HUES6 (cell line): Measurements from ENCODE around the gene ADAMTS1.
A peak's percentile ranks its signal among the peaks of the same experiment; 100 is the strongest.

Experiments used
- H3K27ac ChIP-seq: 2 replicates; pipeline ENCODE4 v1.7.0; 2013; ENCODE audit warnings: low read depth, mild to moderate bottlenecking, low read length, inconsistent platforms
- H3K27me3 ChIP-seq: 2 replicates; pipeline ENCODE4 v1.6.1; 2013; ENCODE audit warnings: low read length; ENCODE audit not compliant: control insufficient read depth, insufficient read depth
- H3K36me3 ChIP-seq: 2 replicates; pipeline ENCODE4 v1.6.1; 2013; ENCODE audit warnings: low read length; ENCODE audit not compliant: control insufficient read depth, insufficient read depth
- H3K4me1 ChIP-seq: 2 replicates; pipeline ENCODE4 v1.6.1; 2013; ENCODE audit warnings: low read length; ENCODE audit not compliant: control insufficient read depth, insufficient read depth
- H3K4me3 ChIP-seq: 2 replicates; pipeline ENCODE4 v1.5.1; 2013; ENCODE audit warnings: low read depth, low read length
- H3K9ac ChIP-seq: one replicate; pipeline ENCODE4 v1.6.1; 2013; ENCODE audit warnings: mild to moderate bottlenecking, low read length
- H3K9me3 ChIP-seq: 2 replicates; pipeline ENCODE4 v1.6.1; 2013; ENCODE audit warnings: low read depth, low read length; ENCODE audit not compliant: control insufficient read depth, insufficient read depth

The ADAMTS1 gene

GRCh38 chr21:26845066-26845758 lies at the start of gene ADAMTS1:
Gene ADAMTS1, minus strand, starts transcription at chr21:26845409. Its CDS starts 455 bp downstream, at chr21:26844954.
- no peaks in the 10 kb centered on the region for H3K9me3 ChIP-seq
- H3K27ac ChIP-seq: peak within 1 kb of the TSS; percentile 84; the same call in 1 of the 2 replicates
- H3K4me1 ChIP-seq: peaks cover 16% of the 10 kb centered on the region; the same call in 1 of the 2 replicates
- peaks cover 24% of the 10 kb centered on the region for H3K36me3 ChIP-seq
- H3K27me3 ChIP-seq: peaks cover 25% of the 10 kb centered on the region; the same call in 1 of the 2 replicates
- peak within 1 kb of the TSS; percentile 97 for H3K9ac ChIP-seq
- H3K4me3 ChIP-seq: peak within 1 kb of the TSS; percentile 93

GRCh38 chr21:26892151-26892550 lies 46.9 kb upstream of the ADAMTS1 start:
- Histone ChIP-seq H3K4me3 (no peak overlapping the region), H3K9me3 (no peaks in the 10 kb centered on the region), H3K27me3 (no peaks in the 10 kb centered on the region), H3K27ac (no peak overlapping the region), H3K36me3 (no peaks in the 10 kb centered on the region), H3K4me1 (no peaks in the 10 kb centered on the region), H3K9ac (no peak overlapping the region)

GRCh38 chr21:26888931-26889330 lies 43.7 kb upstream of the ADAMTS1 start:
- H3K27ac ChIP-seq: no peak overlapping the region
- no peaks in the 10 kb centered on the region for H3K27me3 ChIP-seq
- H3K9ac ChIP-seq: no peak overlapping the region
- no peak overlapping the region for H3K4me3 ChIP-seq
- no peaks in the 10 kb centered on the region for H3K9me3 ChIP-seq
- H3K36me3 ChIP-seq: no peaks in the 10 kb centered on the region
- H3K4me1 ChIP-seq: no peaks in the 10 kb centered on the region

DNA sequence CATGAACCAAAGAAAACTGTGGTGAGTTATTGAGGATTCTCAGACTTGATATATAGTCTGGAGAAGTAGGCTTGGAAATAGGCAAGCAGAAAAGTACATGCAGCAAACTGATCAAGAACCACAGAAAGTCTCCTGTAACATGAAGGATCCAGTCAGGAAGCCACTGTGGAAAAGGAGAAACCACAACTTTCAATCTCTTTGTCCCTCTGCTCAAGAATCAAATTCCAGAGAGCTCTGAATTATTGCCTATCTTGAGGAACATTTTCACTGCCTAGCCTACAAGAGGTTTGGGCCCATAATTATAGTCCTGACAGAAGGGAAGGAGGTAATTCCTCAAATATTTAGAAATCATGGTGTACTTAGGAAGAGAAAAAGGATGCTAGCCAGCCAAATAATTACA lies 43.0 kb upstream of the ADAMTS1 start:
- Histone ChIP-seq H3K27ac (no peak overlapping the region), H3K9me3 (no peaks in the 10 kb centered on the region), H3K4me1 (no peaks in the 10 kb centered on the region), H3K9ac (no peak overlapping the region), H3K36me3 (no peaks in the 10 kb centered on the region), H3K27me3 (no peaks in the 10 kb centered on the region), H3K4me3 (no peak overlapping the region)

DNA sequence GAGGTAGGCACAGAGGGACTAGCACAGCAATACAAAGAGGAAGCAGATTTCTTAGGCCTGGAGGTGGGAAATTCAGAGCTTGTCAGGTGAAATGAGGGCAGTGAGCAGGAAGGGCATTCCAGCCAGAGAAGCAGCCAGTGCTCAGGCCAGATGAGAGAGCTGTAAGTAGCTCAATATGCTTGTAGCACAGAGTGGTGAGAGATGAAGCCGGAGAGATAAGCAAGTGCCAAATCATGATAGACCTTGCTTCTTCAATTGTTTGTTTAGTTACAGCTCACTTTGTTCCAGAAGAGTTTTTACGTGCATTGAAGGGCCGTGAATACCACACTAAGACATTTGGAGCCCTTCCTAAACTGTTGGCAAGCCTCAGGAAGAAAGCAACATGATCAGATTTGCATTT lies 42.0 kb upstream of the ADAMTS1 start:
- H3K4me3 ChIP-seq: no peak overlapping the region

DNA sequence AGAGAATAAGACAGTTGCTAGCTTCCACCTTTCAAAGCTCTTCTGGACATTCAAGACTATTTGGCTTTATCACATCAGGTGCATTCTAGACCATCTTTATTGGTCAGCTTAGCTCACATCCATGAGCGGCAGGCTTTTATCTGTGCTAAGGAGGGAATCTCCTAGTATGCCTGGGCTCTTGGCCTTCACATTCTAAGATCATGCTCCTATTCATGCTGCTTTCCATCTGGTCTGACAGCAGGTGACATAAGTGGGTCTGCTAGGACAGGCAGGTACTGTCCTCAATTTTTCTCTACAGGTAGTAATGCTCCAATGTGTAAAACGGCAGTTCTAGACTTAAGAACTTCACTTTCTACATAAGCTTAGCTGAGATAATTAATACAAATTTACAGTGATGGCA lies 39.2 kb upstream of the ADAMTS1 start:
- Histone ChIP-seq H3K4me3 (no peak overlapping the region), H3K27ac (no peak overlapping the region), H3K27me3 (no peaks in the 10 kb centered on the region), H3K9ac (no peak overlapping the region), H3K4me1 (no peaks in the 10 kb centered on the region), H3K36me3 (no peaks in the 10 kb centered on the region), H3K9me3 (no peaks in the 10 kb centered on the region)

More for the DNA sequence above, 42.0 kb upstream of the ADAMTS1 start:
- no peaks in the 10 kb centered on the region for H3K36me3 ChIP-seq
- H3K4me1 ChIP-seq: no peaks in the 10 kb centered on the region
- no peak overlapping the region for H3K27ac ChIP-seq
- no peaks in the 10 kb centered on the region for H3K9me3 ChIP-seq
- H3K27me3 ChIP-seq: no peaks in the 10 kb centered on the region
- no peak overlapping the region for H3K9ac ChIP-seq

GRCh38 chr21:26883768-26884167 lies 38.6 kb upstream of the ADAMTS1 start:
- Histone ChIP-seq H3K27me3 (no peaks in the 10 kb centered on the region), H3K27ac (no peak overlapping the region), H3K4me1 (no peaks in the 10 kb centered on the region), H3K36me3 (no peaks in the 10 kb centered on the region), H3K4me3 (no peak overlapping the region), H3K9me3 (no peaks in the 10 kb centered on the region), H3K9ac (no peak overlapping the region)

- Histone ChIP-seq H3K27ac (no peak overlapping the region), H3K4me3 (no peak overlapping the region), H3K9ac (no peak overlapping the region), H3K36me3 (no peaks in the 10 kb centered on the region), H3K9me3 (no peaks in the 10 kb centered on the region), H3K27me3 (no peaks in the 10 kb centered on the region), H3K4me1 (no peaks in the 10 kb centered on the region)
These were observed 36.5 kb upstream of the ADAMTS1 start for GRCh38 chr21:26881504-26882228.

DNA sequence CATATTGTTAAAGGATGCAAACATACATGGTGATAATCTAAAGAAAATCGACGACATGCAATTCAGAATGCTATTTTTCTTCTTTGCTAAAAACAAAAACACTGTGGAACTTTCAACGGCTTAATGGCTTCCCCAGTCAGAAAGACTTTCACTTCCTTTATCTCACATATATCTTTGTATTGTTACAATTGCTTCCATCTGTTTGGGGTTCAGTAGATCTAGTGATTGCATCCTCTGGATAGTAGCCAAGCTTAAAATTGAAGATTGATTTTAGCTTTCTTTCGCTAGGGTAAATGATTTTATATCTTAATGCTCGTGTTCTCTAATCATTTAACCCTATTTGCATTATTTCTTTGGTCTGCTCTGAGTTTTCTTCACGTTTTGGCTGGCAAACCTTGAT lies 31.8 kb upstream of the ADAMTS1 start:
- no peak overlapping the region for H3K4me3 ChIP-seq

DNA sequence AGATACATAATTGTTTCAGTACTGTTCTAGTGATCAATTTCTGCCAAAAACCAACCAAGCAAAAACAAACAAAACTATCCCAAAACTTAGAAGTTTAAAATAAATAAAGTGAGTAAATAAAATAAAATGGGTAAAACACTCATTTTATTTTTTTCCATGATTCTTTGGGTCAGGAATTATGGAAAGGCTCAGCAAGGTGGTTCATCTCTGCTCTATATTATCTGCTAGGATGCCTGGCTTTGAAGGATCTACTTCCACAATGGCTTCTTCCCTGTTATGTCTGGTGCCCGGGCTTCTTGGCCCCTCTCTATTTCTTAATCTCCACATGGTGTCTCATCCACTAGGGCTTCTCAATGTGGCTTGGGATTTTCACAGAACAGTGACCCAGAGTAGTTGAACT lies 29.1 kb upstream of the ADAMTS1 start:
- H3K4me3 ChIP-seq: no peak overlapping the region
- no peaks in the 10 kb centered on the region for H3K36me3 ChIP-seq
- no peak overlapping the region for H3K9ac ChIP-seq
- peaks cover 8% of the 10 kb centered on the region for H3K9me3 ChIP-seq
- H3K27me3 ChIP-seq: no peaks in the 10 kb centered on the region
- H3K27ac ChIP-seq: no peak overlapping the region
- no peaks in the 10 kb centered on the region for H3K4me1 ChIP-seq

More for the DNA sequence above, 31.8 kb upstream of the ADAMTS1 start:
- peaks cover 8% of the 10 kb centered on the region for H3K9me3 ChIP-seq
- H3K27ac ChIP-seq: no peak overlapping the region
- no peak overlapping the region for H3K9ac ChIP-seq
- H3K36me3 ChIP-seq: no peaks in the 10 kb centered on the region
- H3K27me3 ChIP-seq: no peaks in the 10 kb centered on the region
- no peaks in the 10 kb centered on the region for H3K4me1 ChIP-seq

GRCh38 chr21:26865857-26866256 lies 20.6 kb upstream of the ADAMTS1 start:
- Histone ChIP-seq H3K27ac (no peak overlapping the region), H3K4me3 (no peak overlapping the region), H3K9me3 (no peaks in the 10 kb centered on the region), H3K36me3 (no peaks in the 10 kb centered on the region), H3K9ac (no peak overlapping the region), H3K27me3 (no peaks in the 10 kb centered on the region), H3K4me1 (0 out of 2 replicates have a peak, but pooled peaks cover 7% of the 10 kb centered on the region)
